Loucy (cell line): ENCODE measurements around the gene CNTN1.

Experiments
- CTCF ChIP-seq: fragments of 200-600 bp; sonication (generic); conservative IDR thresholded peaks from 2 replicates; pipeline ENCODE4 v1.5.1; 2014; ENCODE audit warnings: mild to moderate bottlenecking, antibody characterized with exemption, low read length
- EZH2phosphoT487 ChIP-seq: fragments of 200-600 bp; IDR thresholded peaks from 2 replicates; pipeline ENCODE4 v1.6.1; 2018; ENCODE audit warnings: antibody characterized with exemption, mild to moderate bottlenecking, moderate library complexity, borderline replicate concordance

GRCh38 chr12:41121374-41121773 is 429.1 kb downstream of the CNTN1 start:
- TF ChIP-seq CTCF, result no peak
- no peak for TF ChIP-seq EZH2phosphoT487
